Liver (tissue), 9 donors: Measurements from ENCODE around the gene STK25. TPM values are rescaled to one million over a fixed set of nuclear protein-coding genes. Genes with fewer than 3 reads are reported as not detected.

Experiments
- DNase-seq: peaks from one replicate; pipeline ENCODE4 v3.0.0-alpha.2; 2017; ENCODE audit warnings: low spot score
- H3K27ac ChIP-seq, 2 donors: one replicate each; pipeline ENCODE4 v1.7.0; 2013; ENCODE audit warnings: inconsistent platforms in 2 of 2, low read length in 2 of 2, control low read depth in 1 of 2, low read depth in 1 of 2, mild to moderate bottlenecking in 1 of 2
- H3K27me3 ChIP-seq, 4 donors: one replicate each; pipeline versions ENCODE4 v1.6.1 to v1.7.0; 2013; ENCODE audit warnings: low read length in 3 of 4, inconsistent platforms in 1 of 4, mild to moderate bottlenecking in 1 of 4, moderate library complexity in 1 of 4; ENCODE audit not compliant: control insufficient read depth in 4 of 4, insufficient read depth in 4 of 4
- H3K36me3 ChIP-seq, 4 donors: one replicate each; pipeline versions ENCODE4 v1.6.1 to v1.7.0; 2013; ENCODE audit warnings: low read length in 3 of 4, mild to moderate bottlenecking in 3 of 4, low read depth in 1 of 4, moderate library complexity in 1 of 4; ENCODE audit not compliant: control insufficient read depth in 4 of 4, insufficient read depth in 3 of 4
- H3K4me1 ChIP-seq, 4 donors: one replicate each; pipeline versions ENCODE4 v1.6.1 to v1.7.0; 2013; ENCODE audit warnings: low read length in 3 of 4, mild to moderate bottlenecking in 3 of 4, moderate library complexity in 1 of 4; ENCODE audit not compliant: control insufficient read depth in 4 of 4, insufficient read depth in 4 of 4
- H3K4me3 ChIP-seq, 3 donors: one replicate each; pipeline versions ENCODE4 v1.6.1 to v1.7.0; 2013; ENCODE audit warnings: low read length in 3 of 3, control low read depth in 1 of 3, low read depth in 1 of 3, mild to moderate bottlenecking in 1 of 3
- H3K9ac ChIP-seq, 2 donors: one replicate each; pipeline ENCODE4 v1.7.0; 2013; ENCODE audit warnings: low read length in 2 of 2, mild to moderate bottlenecking in 2 of 2, moderate library complexity in 2 of 2, control low read depth in 1 of 2, low read depth in 1 of 2
- H3K9me3 ChIP-seq, 4 donors: one replicate each; pipeline versions ENCODE4 v1.6.1 to v1.7.0; 2013; ENCODE audit warnings: low read length in 3 of 4; ENCODE audit not compliant: control insufficient read depth in 4 of 4
- ATF3 ChIP-seq: IDR thresholded peaks from 2 replicates; pipeline ENCODE4 v1.6.1; 2016; ENCODE audit warnings: antibody characterized with exemption
- CTCF ChIP-seq: fragments of 150-350 bp; IDR thresholded peaks from 2 replicates; pipeline ENCODE4 v1.5.1; 2017; ENCODE audit warnings: improper control_type of control experiment, low read depth, low read length; ENCODE audit not compliant: missing input control
- EGR1 ChIP-seq, 2 donors: IDR thresholded peaks; 2 replicates each; pipeline ENCODE4 v1.6.1; 2016 to 2018; ENCODE audit warnings: antibody characterized with exemption in 2 of 2, low read depth in 2 of 2
- FOXA2 ChIP-seq: IDR thresholded peaks from 2 replicates; pipeline ENCODE4 v1.6.1; 2016; ENCODE audit warnings: antibody characterized with exemption
- HNF4A ChIP-seq, 2 donors: conservative IDR thresholded peaks; 2 replicates each; pipeline ENCODE4 v1.6.1; 2016; ENCODE audit warnings: antibody characterized with exemption in 2 of 2, mild to moderate bottlenecking in 2 of 2
- HNF4G ChIP-seq: IDR thresholded peaks from 2 replicates; pipeline ENCODE4 v1.6.1; 2016; ENCODE audit warnings: antibody characterized with exemption
- JUND ChIP-seq, 2 donors: IDR thresholded peaks; 2 replicates each; pipeline ENCODE4 v1.6.1; 2016; ENCODE audit warnings: antibody characterized with exemption in 2 of 2
- MAX ChIP-seq: IDR thresholded peaks from 2 replicates; pipeline ENCODE4 v1.6.1; 2016; ENCODE audit warnings: antibody characterized with exemption
- NR2F2 ChIP-seq: IDR thresholded peaks from 2 replicates; pipeline ENCODE4 v1.6.1; 2016; ENCODE audit warnings: antibody characterized with exemption
- RAD21 ChIP-seq, 2 donors: IDR thresholded peaks; 2 replicates each; pipeline ENCODE4 v1.6.1; 2016; ENCODE audit warnings: antibody characterized with exemption in 2 of 2, mild to moderate bottlenecking in 2 of 2
- REST ChIP-seq: IDR thresholded peaks from 2 replicates; pipeline ENCODE4 v1.6.1; 2016; ENCODE audit warnings: antibody characterized with exemption, mild to moderate bottlenecking
- RXRA ChIP-seq, 2 donors: IDR thresholded peaks; 2 replicates each; pipeline ENCODE4 v1.6.1; 2017 to 2018; ENCODE audit warnings: antibody characterized with exemption in 2 of 2, mild to moderate bottlenecking in 1 of 2
- SP1 ChIP-seq: IDR thresholded peaks from 2 replicates; pipeline ENCODE4 v1.6.1; 2018; ENCODE audit warnings: antibody characterized with exemption, mild to moderate bottlenecking
- TAF1 ChIP-seq: conservative IDR thresholded peaks from 2 replicates; pipeline ENCODE4 v1.6.1; 2016; ENCODE audit warnings: antibody characterized with exemption, mild to moderate bottlenecking
- YY1 ChIP-seq: IDR thresholded peaks from 2 replicates; pipeline ENCODE4 v1.6.1; 2016; ENCODE audit warnings: antibody characterized with exemption, mild to moderate bottlenecking
- ZBTB33 ChIP-seq: IDR thresholded peaks from 2 replicates; pipeline ENCODE4 v1.6.1; 2016; ENCODE audit warnings: antibody characterized with exemption
- WGBS: extraction: QIAGEN DNeasy Blood & Tissue Kit; methylation state at CpG from one replicate; pipeline ENCODE4 v1.1.7; 2013; 5-methylcytosine and 5-hydroxymethylcytosine counted together
- polyA plus RNA-seq, 2 donors: library from polyadenylated mRNA; stranded (reverse) in 1 of 2; unstranded in 1 of 2; fragments of 200-250 nt in 1 of 2; fragments of >200 nt in 1 of 2; fragmentation: Nextera tagmentation in 1 of 2; extraction: Ambion mirVana in 1 of 2; gene quantifications; one replicate each; pipeline versions ENCODE4 v1.2.1 to v1.2.3, GENCODE V29; 2013 to 2015
- total RNA-seq, 2 donors: library from RNA; depleted of rRNA; stranded (reverse); fragments of >200 nt; gene quantifications; one replicate each; pipeline ENCODE4 v1.2.3, GENCODE V29; 2014
- donor health status: healthy.
- donor health status: healthy.
- donor health status: healthy.
- donor health status: healthy.
- donor health status: healthy.

The STK25 gene
- total and polyA plus RNA-seq, 4 donors: 43.4 to 85.6 (median 67.3) TPM

GRCh38 chr2:241546771-241547498, 38.6 kb upstream of the STK25 start:
- H3K27me3 ChIP-seq: no peaks in the 10 kb centered on the region
- TF ChIP-seq HNF4G (no peak), TAF1 (no peak), HNF4A (conservative IDR thresholded peaks at IDR 0.05) (no peak), EGR1 (IDR thresholded peaks at IDR 0.05; ENCODE audit: low read depth in 2 of 2) (no peak), YY1 (no peak), RAD21 (IDR thresholded peaks at IDR 0.05) (no peak), FOXA2 (no peak), REST (no peak), JUND (IDR thresholded peaks at IDR 0.05) (no peak), ZBTB33 (no peak), SP1 (no peak), RXRA (IDR thresholded peaks at IDR 0.05) (no peak), NR2F2 (no peak), CTCF (no peak), ATF3 (no peak), MAX (no peak)
- H3K4me3 ChIP-seq: no peak overlapping the region
- H3K9me3 ChIP-seq: no peaks in the 10 kb centered on the region
- H3K27ac ChIP-seq: no peak overlapping the region
- 70% methylated on average over 25 of the region's 25 CpGs for WGBS
- peaks cover 13 to 27% (median 24%) of the 10 kb centered on the region in 4 donors for H3K4me1 ChIP-seq
- peaks cover 0 to 3% (median 0%) of the 10 kb centered on the region in 4 donors for H3K36me3 ChIP-seq
- DNase-seq: no peak
- no peak overlapping the region for H3K9ac ChIP-seq
